Left ventricle myocardium inferior (tissue), 1 donor: ENCODE measurements around the gene PACS1. TPM values are rescaled to one million over a fixed set of nuclear protein-coding genes. Genes with fewer than 3 reads are reported as not detected.

Experiments used
- DNase-seq: peaks from one replicate; pipeline ENCODE4 v3.0.0-alpha.2; 2020
- H3K27ac ChIP-seq: fragments of 200-600 bp; replicated peaks from 2 replicates; pipeline ENCODE4 v1.8.0; 2021
- H3K27me3 ChIP-seq: fragments of 200-600 bp; 2 replicates; pipeline ENCODE4 v1.8.0; 2021; ENCODE audit warnings: low read depth
- H3K36me3 ChIP-seq: fragments of 200-600 bp; 2 replicates; pipeline ENCODE4 v1.8.0; 2021
- H3K4me1 ChIP-seq: fragments of 200-600 bp; 2 replicates; pipeline ENCODE4 v1.8.0; 2021
- H3K4me3 ChIP-seq: fragments of 200-600 bp; 2 replicates; pipeline ENCODE4 v1.8.0; 2021; ENCODE audit warnings: mild to moderate bottlenecking, moderate library complexity
- H3K9me3 ChIP-seq: fragments of 200-600 bp; replicated peaks from 2 replicates; pipeline ENCODE4 v1.8.0; 2021
- intact Hi-C: fragments of 100-400 bp; cut with micrococcal nuclease; formaldehyde crosslinking; loops from one replicate; pipeline ENCODE4 v1.11.0; 2022
- total RNA-seq: library from RNA; stranded (reverse); fragmentation: NEBNext Ultra II Directional; extraction: Animal tissue kit (Norgen Biotek cat#: 25700); gene quantifications from one replicate; pipeline ENCODE4 v1.2.1, GENCODE V29; 2021
- TF ChIP-seq, protein P1 (sequence below): fragments of 200-600 bp; IDR thresholded peaks from 2 replicates; pipeline ENCODE4 v1.8.0; 2021; ENCODE audit warnings: antibody characterized with exemption, mild to moderate bottlenecking, borderline replicate concordance
- donor health status: DM: no; HTN: yes; CAD: no; lungs with severe emphysema.

PACS1 gene
- total RNA-seq, 1 donor from 2014 or later = 54.9 TPM

DNA sequence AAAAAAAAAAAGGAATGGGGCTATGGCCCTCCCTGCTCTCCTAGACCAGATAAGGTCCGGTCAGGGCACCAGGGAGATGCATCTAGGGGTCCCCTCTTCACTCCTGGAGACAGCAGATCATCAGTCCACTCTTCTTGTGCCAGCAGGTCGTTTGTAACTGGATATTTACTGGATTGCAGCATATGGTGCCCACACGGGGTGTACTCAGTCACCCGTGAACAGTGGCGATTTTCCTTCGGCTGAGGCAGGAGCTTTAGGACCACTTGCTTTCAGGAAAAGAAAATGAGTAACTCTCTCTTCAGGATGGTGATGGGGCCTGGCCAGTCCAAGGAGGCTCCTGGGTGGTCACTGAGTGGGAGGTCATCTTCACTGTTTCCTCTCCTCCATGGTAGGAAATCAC lies 160.1 kb downstream of the PACS1 start:
- intact Hi-C loops = no loop called here
- DNase-seq = no peak

DNA sequence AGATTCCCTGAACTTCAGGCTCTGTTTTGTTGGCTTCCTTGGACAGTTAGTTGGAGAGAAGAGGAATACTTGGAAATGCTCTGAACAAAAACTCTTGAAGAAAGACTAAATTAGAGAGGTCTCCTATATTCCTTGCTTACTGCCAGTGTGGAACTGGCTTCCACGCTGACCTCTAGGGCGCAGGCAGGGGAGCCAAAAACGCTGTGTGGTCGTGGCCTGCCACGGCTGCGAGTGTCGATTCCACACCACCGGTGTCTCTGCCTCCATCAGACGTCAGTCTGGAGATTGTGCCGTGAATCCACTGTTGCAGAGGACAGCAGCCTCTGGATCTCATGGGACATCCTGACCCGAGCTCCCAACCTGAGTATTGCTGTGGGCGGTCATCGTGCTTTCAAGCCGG lies 160.9 kb downstream of the PACS1 start:
- TF ChIP-seq, protein P1, sequence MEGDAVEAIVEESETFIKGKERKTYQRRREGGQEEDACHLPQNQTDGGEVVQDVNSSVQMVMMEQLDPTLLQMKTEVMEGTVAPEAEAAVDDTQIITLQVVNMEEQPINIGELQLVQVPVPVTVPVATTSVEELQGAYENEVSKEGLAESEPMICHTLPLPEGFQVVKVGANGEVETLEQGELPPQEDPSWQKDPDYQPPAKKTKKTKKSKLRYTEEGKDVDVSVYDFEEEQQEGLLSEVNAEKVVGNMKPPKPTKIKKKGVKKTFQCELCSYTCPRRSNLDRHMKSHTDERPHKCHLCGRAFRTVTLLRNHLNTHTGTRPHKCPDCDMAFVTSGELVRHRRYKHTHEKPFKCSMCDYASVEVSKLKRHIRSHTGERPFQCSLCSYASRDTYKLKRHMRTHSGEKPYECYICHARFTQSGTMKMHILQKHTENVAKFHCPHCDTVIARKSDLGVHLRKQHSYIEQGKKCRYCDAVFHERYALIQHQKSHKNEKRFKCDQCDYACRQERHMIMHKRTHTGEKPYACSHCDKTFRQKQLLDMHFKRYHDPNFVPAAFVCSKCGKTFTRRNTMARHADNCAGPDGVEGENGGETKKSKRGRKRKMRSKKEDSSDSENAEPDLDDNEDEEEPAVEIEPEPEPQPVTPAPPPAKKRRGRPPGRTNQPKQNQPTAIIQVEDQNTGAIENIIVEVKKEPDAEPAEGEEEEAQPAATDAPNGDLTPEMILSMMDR = no peak
- DNase-seq = no peak
- intact Hi-C loops = no loop called here
- H3K27me3 ChIP-seq = no peaks in the 10 kb centered on the region
- H3K4me3 ChIP-seq = no peak overlapping the region
- H3K9me3 ChIP-seq = no peaks in the 10 kb centered on the region
- no peak overlapping the region for H3K27ac ChIP-seq
- H3K4me1 ChIP-seq = no peaks in the 10 kb centered on the region
- H3K36me3 ChIP-seq = peaks cover 66% of the 10 kb centered on the region

More for the DNA sequence above, 160.1 kb downstream of the PACS1 start:
- peaks cover 58% of the 10 kb centered on the region for H3K36me3 ChIP-seq
- no peak overlapping the region for H3K4me3 ChIP-seq
- no peaks in the 10 kb centered on the region for H3K4me1 ChIP-seq
- no peaks in the 10 kb centered on the region for H3K9me3 ChIP-seq
- TF ChIP-seq, protein P1 = no peak
- no peak overlapping the region for H3K27ac ChIP-seq
- no peaks in the 10 kb centered on the region for H3K27me3 ChIP-seq

DNA sequence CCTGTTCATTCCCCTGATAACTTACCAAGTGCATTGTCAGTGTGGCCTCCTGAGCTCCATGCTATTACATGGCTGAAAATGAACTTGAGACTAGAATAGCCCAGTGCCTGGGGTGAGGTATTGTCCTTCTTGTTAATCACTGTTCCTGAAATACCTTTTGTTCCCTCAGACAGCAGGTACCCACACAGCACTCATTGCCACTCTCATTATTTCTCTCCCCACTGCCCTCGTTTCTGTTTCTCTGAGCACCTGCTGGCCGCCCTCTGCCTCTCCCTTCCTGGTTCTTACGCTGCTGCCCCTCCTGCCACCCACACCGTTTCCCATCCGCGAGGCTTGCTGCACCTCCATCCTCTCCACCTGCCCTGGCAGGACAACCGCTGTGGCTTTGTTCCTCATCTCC lies 161.5 kb downstream of the PACS1 start:
- Histone ChIP-seq H3K27ac (no peak overlapping the region), H3K4me3 (no peak overlapping the region), H3K27me3 (no peaks in the 10 kb centered on the region), H3K4me1 (no peaks in the 10 kb centered on the region), H3K36me3 (peaks cover 72% of the 10 kb centered on the region), H3K9me3 (no peaks in the 10 kb centered on the region)
- intact Hi-C loops = no loop called here
- TF ChIP-seq, protein P1 = no peak
- DNase-seq = no peak

DNA sequence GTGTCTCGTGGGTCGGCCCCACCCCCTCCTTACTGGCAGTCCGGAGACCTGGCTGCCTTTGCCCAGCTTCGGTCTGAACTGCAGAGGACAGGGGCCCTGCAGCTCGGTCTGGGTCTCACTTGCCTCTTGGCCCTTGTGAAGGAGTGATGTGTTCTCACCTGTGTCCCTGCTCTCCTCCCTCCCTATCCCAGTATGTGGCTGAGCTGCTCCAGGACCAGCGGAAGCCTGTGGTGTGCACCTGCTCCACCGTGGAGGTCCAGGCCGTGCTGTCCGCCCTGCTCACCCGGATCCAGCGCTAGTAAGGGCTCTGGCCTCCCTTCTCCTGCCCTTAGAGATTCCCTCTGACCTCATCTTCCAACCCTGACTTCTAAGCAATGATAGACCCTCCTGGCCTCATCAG lies 162.7 kb downstream of the PACS1 start:
- TF ChIP-seq, protein P1 = no peak
- Histone ChIP-seq H3K9me3 (no peaks in the 10 kb centered on the region), H3K27me3 (no peaks in the 10 kb centered on the region), H3K36me3 (peaks cover 76% of the 10 kb centered on the region), H3K4me1 (no peaks in the 10 kb centered on the region), H3K4me3 (no peak overlapping the region), H3K27ac (no peak overlapping the region)
- no peak for DNase-seq
- intact Hi-C loops = no loop called here

DNA sequence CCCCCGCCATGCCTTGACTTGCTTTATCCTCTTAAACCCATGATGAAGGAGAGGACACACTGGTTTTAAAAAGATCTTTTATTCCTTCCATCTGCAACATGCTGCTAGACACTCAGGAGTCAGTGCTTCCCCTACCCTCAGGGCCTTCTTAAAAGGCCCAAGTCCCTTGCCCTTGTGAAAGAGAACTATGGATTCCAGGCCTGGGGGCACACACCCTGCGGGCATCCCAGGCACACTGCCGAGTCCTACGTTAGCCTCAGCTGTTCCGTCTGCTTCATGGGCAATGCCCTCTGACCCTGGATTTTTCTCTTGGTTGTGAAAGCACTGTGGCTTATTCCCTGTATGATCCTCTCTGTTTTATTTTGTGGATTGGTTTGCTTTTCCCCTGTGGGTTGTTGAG lies 163.2 kb downstream of the PACS1 start:
- no peak for DNase-seq
- intact Hi-C loops = no loop called here
- no peaks in the 10 kb centered on the region for H3K27me3 ChIP-seq

More for the DNA sequence above, 163.2 kb downstream of the PACS1 start:
- Histone ChIP-seq H3K4me3 (no peak overlapping the region), H3K27ac (no peak overlapping the region), H3K4me1 (no peaks in the 10 kb centered on the region), H3K36me3 (peaks cover 73% of the 10 kb centered on the region), H3K9me3 (no peaks in the 10 kb centered on the region)
- TF ChIP-seq, protein P1 = no peak
